HG03039 (cell line): ENCODE results near the gene C2orf74.
"Not testable (repeated sequence)": the region's sequence is repeated elsewhere in the genome, so short reads cannot be mapped to it uniquely, and the experiment has no call there.

ENCODE experiments used
- ATAC-seq: cut with Tn5 transposase; IDR thresholded peaks from one replicate; pipeline ENCODE4 v1.9.1; 2021; ENCODE audit warnings: mild to moderate bottlenecking, moderate library complexity; ENCODE audit not compliant: unreplicated experiment

Gene C2orf74

DNA sequence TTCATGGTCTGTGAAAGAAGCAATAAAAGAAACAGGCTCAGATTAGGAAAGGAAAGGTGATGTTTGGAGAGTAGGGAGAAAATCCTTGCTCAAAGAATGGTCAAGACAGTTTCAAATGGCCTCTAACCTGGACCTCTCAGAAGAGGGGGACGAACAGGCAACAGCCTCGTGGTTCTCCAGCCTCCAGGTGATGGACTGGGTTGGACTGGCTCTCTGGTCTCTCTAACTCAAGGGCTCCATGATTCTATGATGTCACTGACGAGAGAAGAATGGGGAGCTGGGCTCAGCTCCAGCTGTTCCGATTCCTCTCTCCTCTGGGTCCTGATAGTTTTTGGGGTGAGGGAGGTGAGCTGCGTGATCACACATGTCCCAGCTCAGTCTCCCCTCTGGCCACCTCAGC lies at the start of gene C2orf74:
TSS of gene C2orf74 (plus strand) at position 301 of the 400 bp plus-strand sequence. CDS start 327 bp downstream, outside the sequence.
- ATAC-seq = no peak

DNA sequence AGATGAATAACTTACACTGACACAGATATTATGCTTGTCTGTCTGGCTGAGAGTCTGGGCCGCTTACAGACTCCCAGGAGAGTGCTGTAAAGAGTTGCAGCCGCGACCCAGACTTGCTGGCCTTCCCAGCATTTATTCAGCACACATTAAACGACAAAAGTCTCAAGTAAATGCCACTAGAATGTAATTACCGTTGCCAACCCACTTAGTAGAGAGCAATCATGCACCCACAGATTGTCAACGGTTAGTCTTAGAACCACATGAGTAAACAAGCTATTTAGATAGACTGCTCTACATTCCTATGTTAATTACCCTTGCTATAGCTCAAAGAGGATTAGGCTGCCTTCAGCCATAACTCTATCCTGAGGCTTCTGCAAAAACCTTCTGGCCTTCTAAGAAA lies 47.8 kb upstream of the C2orf74 start:
- no peak for ATAC-seq

DNA sequence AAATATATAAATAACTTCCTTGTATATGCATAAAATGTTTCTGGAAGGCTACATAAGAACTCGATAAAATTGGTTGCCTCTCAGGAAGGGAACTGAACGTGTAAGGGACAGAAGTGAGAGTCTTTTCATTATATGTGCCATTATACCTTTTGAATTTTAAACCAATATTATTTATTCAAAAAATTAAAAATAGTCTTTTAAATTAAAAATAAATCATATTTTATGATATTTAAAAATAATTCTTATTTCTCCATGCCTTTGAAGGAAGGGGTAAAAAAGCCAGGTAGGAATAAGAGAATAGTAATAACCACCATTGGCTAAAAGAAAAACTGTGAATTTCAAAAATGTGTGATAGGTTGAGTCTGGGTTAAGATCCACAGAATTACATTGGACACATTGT lies 45.7 kb upstream of the C2orf74 start:
- ATAC-seq = no peak

DNA sequence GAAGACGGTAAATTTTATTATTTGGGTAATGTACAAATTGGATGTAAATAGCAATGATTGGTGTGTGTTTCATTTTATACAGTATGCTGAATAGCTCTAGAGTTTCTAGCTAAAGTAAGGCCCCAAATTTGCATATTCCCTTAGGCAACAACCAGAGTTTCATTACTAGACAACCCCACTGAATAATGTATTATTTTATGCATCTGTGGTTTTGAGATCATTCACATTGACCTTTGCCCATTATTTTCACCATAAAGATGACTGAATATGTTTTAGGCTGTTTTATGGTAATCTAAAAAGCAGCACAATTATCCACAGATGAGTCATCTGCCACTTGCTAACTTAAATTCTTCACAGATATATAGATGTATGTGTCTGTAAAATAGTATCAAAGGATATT lies 44.5 kb upstream of the C2orf74 start:
- no peak for ATAC-seq

DNA sequence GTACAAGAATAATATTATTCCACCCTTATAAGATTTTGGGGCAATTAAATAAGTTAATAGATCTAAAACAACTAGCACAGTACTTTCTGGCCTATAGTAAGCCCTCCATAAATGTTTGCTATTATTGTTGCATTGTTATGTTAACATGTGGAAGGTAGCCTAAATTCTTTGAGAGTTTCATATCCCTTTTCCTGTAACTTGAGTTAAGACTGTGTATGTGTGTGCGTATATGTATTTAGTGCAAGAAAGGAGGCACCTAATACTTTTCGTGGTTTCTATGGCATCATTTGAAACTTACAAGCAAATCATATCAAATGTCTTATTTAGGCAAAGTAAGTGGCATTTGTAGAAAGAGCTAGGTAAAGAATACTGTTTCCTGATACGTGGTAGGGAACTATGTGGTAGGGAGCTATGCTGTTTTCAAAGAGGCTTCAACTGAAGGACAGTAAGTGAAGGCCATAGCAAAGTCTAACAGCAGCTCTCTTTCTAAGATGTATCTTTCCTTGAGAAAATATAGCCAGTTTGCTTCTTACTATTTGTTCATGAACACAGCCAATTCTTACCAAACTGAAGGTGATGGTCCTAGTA lies 36.8 kb upstream of the C2orf74 start:
- ATAC-seq = no peak

DNA sequence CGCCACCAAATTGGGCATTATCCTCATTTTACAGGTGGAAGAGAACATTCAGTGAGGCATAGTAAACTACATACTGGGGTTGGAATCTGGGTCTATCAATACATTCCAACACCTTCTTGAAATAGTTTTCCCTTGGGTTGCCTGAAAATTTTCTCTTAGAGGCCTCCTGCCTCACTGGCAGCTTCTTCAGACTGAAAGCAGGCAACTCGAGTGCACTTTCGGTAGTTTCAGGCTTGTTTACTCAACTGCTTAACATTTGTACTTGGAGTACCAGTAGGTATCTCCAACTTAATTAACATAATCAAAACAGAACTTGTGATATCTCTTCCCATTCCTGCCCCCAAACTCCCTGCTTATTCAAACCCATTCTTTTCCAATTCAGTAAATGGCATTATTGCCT lies 36.2 kb upstream of the C2orf74 start:
- ATAC-seq = no peak

DNA sequence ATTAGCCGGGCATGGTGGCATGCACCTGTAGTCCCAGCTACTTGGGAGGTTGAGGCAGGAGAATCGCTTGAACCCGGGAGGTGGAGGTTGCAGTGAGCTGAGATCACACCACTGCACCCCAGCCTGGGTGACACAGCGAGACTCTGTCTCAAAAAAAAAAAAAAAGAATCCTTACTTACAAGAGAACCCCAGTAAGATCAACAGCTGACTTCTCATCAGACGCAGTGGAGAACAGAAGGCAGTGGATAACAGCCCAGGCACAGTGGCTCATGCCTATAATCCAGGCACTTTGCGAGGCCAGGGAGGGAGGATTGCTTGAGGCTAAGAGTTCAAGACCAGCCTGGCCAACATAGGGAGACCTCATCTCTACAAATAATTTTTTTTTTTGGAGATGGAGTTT lies 33.9 kb upstream of the C2orf74 start:
- ATAC-seq = not testable (repeated sequence)

DNA sequence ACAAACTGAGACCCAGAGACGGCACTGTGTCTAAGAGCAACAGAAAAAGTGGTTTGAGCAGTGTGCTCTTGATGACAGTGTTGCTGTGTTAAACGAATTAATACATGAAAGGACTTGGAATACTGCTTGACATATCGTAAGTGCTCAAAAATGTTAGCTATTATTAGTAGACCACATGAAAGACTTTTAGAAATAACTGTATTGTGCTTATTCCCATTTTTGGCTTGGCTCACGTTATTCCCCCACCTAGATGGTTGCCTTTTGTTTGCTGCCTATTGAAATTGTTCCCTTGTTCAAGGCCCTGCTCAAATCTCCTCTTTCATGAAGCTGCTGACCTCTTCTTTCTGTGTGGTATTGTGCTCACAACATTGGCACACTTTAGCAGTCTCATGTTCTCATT lies 27.8 kb upstream of the C2orf74 start:
- no peak for ATAC-seq

DNA sequence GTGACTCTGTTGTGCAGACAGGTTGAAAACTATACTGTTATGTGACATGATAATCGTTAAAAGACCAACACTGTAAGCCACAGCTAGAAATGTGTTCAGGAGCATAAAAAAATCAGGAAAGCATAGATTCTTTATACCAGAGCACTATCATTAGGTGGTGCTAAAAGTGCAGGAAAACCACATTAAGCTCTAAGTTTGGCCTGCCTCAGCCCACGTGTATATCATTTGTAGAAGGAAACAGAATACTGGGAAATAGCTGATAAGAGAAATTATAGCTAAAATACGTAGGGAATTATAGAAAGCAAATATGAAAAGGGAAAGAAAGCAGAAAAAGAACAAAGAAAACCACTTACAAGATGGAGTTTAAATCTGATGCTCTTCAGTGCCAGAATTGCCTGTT lies 26.5 kb upstream of the C2orf74 start:
- ATAC-seq = no peak

DNA sequence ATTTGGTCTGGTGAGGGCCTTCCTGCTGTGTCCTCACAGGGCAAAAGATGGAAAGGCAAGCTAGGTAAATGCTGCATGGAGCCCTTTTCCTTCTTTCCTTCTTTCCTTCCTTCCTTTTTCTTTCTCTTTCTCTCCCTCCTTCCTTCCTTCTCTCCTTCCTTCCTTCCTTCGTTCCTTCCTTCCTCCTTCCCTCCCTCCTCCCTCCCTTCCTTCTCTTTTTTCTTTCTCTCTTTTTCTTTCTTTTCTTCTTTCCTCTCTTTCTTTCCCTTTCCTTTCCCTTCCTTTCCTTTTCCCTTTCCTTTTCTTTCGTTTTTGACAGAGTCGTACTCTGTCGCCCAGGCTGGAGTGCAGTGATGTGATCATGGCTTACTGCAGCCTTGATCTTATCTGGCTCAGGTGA lies 23.1 kb upstream of the C2orf74 start:
- no peak for ATAC-seq

DNA sequence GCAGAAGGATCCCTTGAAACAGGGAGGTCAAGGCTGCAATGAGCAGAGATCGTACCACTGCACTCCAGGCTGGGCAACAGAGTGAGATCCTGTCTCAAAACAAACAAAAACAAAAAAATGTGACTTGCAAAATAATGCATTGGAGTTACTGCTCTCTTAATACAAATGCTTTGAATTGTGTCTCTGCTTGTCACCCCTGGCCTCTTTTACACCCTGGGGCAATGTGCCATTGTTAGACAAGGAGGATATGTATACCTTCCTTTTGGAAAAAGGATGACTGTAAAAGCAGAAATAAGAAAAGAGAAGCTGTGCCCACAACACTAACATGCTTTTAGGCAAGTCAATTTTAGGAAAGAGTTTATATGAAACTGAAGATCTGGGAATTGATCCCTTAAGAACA lies 20.8 kb upstream of the C2orf74 start:
- no peak for ATAC-seq

DNA sequence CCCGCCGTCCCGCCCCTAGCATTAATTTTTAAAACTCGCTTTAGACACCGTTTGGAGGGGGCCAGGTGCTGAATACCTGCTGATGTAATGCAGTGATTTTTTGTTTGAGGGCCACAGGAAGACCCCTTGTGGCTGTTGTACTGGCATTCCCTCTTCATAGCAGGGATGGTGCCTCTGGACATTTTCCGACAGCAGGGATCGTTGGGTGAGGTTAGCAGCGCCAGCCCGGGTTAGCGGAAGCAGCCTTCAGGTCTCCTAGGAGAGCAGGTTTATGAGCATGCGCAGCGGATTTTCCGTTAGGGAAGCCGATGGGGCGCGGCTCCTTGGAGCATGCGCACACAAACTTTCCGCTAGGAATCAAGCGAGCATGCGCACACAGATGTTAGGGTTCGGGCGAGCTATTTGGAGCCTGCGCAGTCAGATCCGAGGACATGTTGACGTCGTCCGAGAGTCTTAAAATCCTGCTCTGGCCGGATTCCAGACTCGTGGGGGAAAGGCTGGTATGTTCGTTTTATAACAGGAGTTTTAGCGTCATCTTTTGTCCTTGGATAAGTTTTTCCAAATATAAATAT lies 17.2 kb upstream of the C2orf74 start:
- peak; percentile 84 for ATAC-seq

DNA sequence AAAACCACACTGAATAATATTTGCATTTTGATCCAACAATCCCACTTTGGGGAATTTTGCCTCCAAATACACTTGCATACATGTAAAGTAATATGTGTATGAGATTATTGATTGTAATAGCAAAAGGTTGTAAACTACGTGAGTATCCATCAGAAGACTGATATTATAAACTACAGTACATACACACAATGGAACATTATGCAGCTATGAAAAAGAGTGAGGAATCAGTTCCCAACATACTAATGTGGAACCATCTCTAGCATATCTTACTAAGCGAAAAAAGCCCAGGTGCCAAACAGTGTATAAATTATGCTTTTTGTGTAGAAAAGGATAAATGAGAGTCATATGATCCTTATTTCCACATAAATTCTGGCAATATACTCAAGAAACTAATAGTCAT lies 16.0 kb upstream of the C2orf74 start:
- no peak for ATAC-seq

DNA sequence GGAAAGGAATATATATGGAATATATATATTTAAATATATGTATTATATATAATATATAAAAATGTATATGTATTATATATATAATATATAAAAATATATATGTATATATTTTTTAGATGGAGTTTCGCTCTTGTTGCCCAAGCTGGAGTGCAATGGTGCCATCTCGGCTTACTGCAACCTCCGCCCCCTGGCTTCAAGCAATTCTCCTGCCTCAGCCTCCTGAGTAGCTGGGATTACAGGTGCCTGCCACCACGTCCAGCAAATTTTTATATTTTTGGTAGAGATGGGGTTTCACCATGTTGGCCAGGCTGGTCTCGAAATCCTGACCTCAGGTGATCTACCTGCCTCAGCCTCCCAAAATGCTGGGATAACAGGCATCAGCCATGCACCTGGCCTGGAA lies 13.9 kb upstream of the C2orf74 start:
- not testable (repeated sequence) for ATAC-seq

DNA sequence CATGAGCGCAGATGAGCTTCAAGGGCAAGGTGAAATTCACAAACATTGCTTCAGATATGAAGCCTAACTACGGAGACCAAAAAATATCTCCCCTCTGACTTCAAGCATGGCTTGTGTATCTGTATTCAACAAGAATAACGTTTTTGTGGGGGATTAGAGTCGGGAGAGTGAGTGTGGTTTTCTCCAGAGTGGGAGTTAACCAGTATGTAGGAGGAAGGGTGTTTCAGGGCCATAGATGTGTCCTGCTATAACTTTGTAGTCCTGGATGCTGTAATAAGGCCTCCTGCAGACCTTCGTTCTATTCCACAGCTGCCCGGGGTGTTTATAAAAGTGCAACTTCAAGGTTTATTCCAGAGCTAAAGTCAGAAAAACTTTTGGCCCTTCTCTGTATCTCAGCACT lies 12.9 kb upstream of the C2orf74 start:
- no peak for ATAC-seq

DNA sequence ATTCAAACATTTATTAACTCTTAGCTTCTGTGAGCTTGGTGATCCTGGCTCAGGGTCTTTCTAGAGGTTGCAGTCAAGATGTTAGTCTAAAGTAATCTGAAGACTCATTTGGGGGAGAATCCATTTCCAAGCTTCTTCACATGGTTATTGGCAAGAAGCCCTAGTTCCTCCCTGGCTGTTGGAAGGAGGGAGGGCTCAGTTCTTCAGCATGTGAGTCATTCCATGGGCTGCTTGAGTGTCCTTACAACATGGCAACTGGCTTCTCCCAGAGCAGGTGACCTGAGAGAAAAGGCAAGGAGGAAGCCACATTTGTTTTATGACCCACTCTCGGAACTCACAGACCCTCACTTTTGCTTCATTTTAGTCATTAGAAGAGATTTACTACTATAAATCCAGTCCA lies 10.6 kb upstream of the C2orf74 start:
- ATAC-seq = no peak

DNA sequence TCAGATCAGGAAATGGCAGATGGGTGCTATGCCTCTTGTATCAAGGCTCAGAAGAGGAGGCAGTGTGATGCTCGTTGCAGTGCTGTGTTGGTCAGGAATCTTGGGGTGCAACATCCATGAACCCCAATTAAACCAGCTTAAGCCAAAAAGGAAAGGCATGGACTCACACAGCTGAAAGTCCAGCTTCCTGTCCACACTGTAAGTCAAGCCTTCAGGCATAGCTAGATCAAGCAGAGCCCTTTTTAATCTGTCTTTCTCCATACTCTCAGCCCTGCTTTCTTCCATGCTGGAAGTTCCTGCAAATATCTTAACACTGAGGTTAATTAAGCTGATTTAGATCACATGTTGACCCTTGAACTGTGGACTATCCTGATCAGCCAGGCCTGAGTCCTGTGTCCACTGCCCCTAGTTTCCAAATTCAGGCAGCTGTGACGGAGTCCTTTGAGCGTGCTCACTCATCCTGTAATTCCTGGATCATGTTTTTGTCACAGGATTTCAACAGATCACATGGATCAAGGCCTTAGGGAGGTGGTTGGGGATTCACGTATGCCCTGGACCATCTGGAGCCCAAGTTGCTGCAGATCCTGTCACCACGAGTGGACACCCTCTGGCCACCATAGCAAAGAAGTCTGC lies 4.5 kb upstream of the C2orf74 start:
- ATAC-seq = no peak

DNA sequence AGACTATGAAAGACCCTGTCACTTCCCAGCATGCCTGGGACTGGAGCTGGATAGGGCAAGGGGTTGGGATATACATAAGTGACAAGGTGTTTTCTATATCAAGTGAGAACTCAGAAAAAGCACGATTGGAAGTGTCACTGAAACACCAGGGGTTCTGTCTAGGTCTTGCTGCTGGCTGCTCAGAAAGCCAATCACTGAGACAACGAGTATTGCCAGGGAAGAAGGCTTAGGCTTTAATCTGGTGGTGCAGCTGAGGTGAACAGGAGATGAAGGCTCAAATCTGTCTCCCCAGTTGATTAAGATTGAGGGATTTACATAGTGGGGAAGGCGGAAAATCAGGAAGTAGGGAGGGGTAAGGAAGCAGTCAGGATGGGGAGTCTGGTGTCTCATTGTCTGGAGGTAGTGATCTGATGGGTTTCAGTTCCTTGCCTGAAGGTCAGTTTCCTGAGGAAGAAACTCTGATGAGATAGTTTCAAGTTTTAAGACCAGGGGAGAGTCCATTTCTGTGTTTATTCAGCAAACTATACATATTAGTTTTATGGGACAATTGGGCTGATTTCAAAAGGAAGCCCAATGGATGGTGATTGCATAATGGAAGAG lies 3.5 kb upstream of the C2orf74 start:
- no peak for ATAC-seq

DNA sequence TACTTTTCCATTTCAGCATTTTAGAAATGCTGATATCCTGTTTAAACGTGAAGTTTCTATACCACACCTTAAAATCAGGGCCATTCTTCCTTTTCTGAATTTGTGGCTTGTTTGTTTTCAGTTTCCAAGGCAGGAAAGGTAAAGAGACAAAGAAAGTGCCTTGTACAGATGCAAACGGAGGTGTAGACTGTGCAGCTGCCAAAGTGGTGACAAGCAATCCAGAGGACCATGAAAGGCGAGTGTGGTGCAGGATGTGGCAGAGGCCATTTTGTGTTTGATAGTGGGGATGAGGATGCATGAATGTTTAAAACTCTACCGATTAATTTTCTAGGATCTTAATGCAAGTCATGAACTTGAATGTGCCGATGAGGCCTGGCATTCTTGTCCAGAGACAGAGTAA lies 733 bp downstream of the C2orf74 start:
- ATAC-seq = no peak

DNA sequence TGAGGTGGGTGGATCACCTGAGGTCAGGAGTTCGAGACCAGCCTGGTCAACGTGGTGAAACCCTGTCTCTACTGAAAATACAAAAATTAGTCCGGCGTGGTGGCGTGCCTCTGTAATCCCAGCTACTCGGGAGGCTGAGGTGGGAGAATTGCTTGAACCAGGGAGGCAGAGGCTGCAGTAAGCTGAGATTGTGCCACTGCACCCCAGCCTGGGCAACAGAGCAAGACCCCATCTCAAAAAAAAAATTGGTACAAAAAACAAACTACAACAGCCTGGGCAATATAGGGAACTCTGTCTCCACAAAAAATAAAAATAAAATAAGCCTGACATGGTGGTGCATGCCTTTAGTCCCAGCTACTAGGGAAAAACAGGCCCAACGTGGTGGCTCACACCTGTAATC lies 3.1 kb downstream of the C2orf74 start:
- not testable (repeated sequence) for ATAC-seq

DNA sequence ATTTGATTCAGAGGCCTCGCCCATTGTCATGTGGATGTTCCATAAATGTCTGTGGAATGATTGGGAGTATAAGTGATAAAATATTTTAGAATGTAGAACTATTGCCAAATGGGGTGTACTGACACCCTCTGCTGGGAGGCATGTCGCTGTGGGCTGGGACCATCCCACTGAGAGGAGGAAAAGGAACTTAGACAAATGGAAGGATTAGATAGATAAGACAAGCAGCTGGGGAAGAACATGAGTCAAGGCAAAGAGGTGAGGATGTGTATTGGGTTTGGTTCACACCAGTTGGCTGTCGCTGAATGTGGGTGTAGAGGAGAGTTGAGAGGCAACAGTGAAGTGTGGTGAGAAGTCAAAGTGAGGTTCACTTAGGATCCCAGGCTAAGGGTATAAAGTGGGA lies 4.0 kb downstream of the C2orf74 start:
- ATAC-seq = no peak

DNA sequence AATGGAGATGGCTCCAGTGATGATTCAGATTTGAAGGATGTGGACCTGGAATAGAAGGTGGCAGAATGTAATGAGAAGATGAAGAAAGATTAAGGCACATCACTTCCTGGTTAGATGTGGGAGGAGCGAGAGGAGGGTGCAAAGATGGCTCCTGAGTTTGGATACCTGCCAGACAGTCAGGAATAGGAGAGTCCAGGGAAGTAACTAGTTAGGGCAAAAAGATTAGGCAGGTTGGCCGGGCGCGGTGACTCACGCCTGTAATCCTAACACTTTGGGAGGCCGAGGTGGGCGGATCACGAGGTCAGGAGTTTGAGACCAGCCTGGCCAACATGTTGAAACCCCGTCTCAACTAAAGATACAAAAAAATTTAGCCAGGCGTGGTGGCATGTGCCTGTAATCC lies 5.6 kb downstream of the C2orf74 start:
- ATAC-seq = no peak
